Fibroblast of lung (primary cell): ENCODE results near the gene CCM2L. TPM values are rescaled to one million over a fixed set of nuclear protein-coding genes. Genes with fewer than 3 reads are reported as not detected.

ENCODE experiments used
- DNase-seq, 2 donors: peaks; one replicate each; pipeline versions ENCODE4 v3.0.0 to v3.0.0-alpha.2; 2010; ENCODE audit warnings: low read depth in 2 of 2
- H2AFZ ChIP-seq: 2 replicates; pipeline ENCODE4 v1.5.1; 2012; ENCODE audit warnings: low read length, control low read depth, inconsistent platforms
- H3K27ac ChIP-seq: 2 replicates; pipeline ENCODE4 v1.5.1; 2011; ENCODE audit warnings: low read length, control low read depth; ENCODE audit not compliant: insufficient read depth
- H3K27me3 ChIP-seq: 2 replicates; pipeline ENCODE4 v1.5.1; 2011; ENCODE audit warnings: mild to moderate bottlenecking, low read length; ENCODE audit not compliant: control insufficient read depth, insufficient read depth
- H3K36me3 ChIP-seq: 2 replicates; pipeline ENCODE4 v1.5.1; 2011; ENCODE audit warnings: low read length; ENCODE audit not compliant: control insufficient read depth, insufficient read depth
- H3K4me1 ChIP-seq: 2 replicates; pipeline ENCODE4 v1.5.1; 2011; ENCODE audit warnings: low read length; ENCODE audit not compliant: control insufficient read depth, insufficient read depth; ENCODE audit errors: extremely low read depth
- H3K4me2 ChIP-seq: 2 replicates; pipeline ENCODE4 v1.5.1; 2011; ENCODE audit warnings: low read length, control low read depth; ENCODE audit not compliant: insufficient read depth; ENCODE audit errors: extremely low read depth
- H3K4me3 ChIP-seq, 4 experiments: fragments of 200-600 bp in 1 of 4; sonication (generic) in 1 of 4; replicated peaks in 1 of 4; 2 replicates each; pipeline ENCODE4 v1.5.1; 2011 to 2016; ENCODE audit warnings: low read length in 4 of 4, low read depth in 3 of 4, mild to moderate bottlenecking in 3 of 4, control low read depth in 2 of 4, inconsistent platforms in 1 of 4, mixed read lengths in 1 of 4; ENCODE audit not compliant: insufficient read depth in 1 of 4; ENCODE audit errors: control extremely low read depth in 1 of 4
- H3K79me2 ChIP-seq: 2 replicates; pipeline ENCODE4 v1.5.1; 2012; ENCODE audit warnings: mild to moderate bottlenecking, low read length, inconsistent platforms; ENCODE audit not compliant: control insufficient read depth, insufficient read depth
- H3K9ac ChIP-seq: 2 replicates; pipeline ENCODE4 v1.5.1; 2011; ENCODE audit warnings: mild to moderate bottlenecking, low read length, control low read depth; ENCODE audit not compliant: insufficient read depth
- H3K9me3 ChIP-seq: 2 replicates; pipeline ENCODE4 v1.5.1; 2012; ENCODE audit warnings: low read depth, low read length; ENCODE audit not compliant: control insufficient read depth, insufficient read depth
- H4K20me1 ChIP-seq: 2 replicates; pipeline ENCODE4 v1.5.1; 2011; ENCODE audit warnings: low read length; ENCODE audit not compliant: control insufficient read depth, insufficient read depth; ENCODE audit errors: extremely low read depth
- CTCF ChIP-seq, 2 donors: IDR thresholded peaks in 1 of 2; conservative IDR thresholded peaks in 1 of 2; 1 replicate in 1 of 2; 2 replicates in 1 of 2; pipeline ENCODE4 v1.5.1; 2011 to 2012; ENCODE audit warnings: low read length in 2 of 2, control low read depth in 1 of 2, inconsistent platforms in 1 of 2, low read depth in 1 of 2, mild to moderate bottlenecking in 1 of 2
- EZH2 ChIP-seq: IDR thresholded peaks from 2 replicates; pipeline ENCODE4 v1.5.1; 2012; ENCODE audit warnings: low read length, control low read depth, mild to moderate bottlenecking; ENCODE audit errors: missing control alignments
- polyA plus RNA-seq, 2 donors: library from polyadenylated mRNA; depleted of rRNA in 1 of 2; stranded (reverse) in 1 of 2; unstranded in 1 of 2; fragments of >200 nt; gene quantifications; 2 replicates each; pipeline ENCODE4 v1.2.1, GENCODE V29; 2011 to 2012; ENCODE audit warnings: missing spikeins in 1 of 2
- total RNA-seq: library from RNA; depleted of rRNA; stranded (reverse); fragments of >200 nt; gene quantifications from 2 replicates; pipeline ENCODE4 v1.2.1, GENCODE V29; 2014

The CCM2L gene
- total and polyA plus RNA-seq, 2 donors (not counting 1 experiment from before 2014, with no cell fraction given), result not detected

- Histone ChIP-seq H3K27me3 (peaks cover 10% of the 10 kb centered on the region), H3K79me2 (no peaks in the 10 kb centered on the region)
Measured at GRCh38 chr20:31974296-31974695, 35.9 kb upstream of the CCM2L start.

GRCh38 chr20:31974951-31975487 lies 35.2 kb upstream of the CCM2L start:
- H3K4me3 ChIP-seq, result no peak overlapping the region
- H3K4me1 ChIP-seq, result no peaks in the 10 kb centered on the region
- no peak for TF ChIP-seq EZH2
- no peak for TF ChIP-seq CTCF (conservative IDR thresholded peaks at IDR 0.05 in 1 of 2, IDR thresholded peaks at IDR 0.05 in 1 of 2; ENCODE audit: low read depth in 1 of 2, low read length in 2 of 2)
- DNase-seq, result no peak
- H2AFZ ChIP-seq, result no peak overlapping the region
- no peak overlapping the region for H3K9ac ChIP-seq
- peaks cover 10% of the 10 kb centered on the region for H3K27me3 ChIP-seq
- H3K4me2 ChIP-seq, result no peak overlapping the region
- no peak overlapping the region for H3K27ac ChIP-seq
- H4K20me1 ChIP-seq, result no peaks in the 10 kb centered on the region
- H3K79me2 ChIP-seq, result no peaks in the 10 kb centered on the region
- H3K9me3 ChIP-seq, result no peaks in the 10 kb centered on the region
- H3K36me3 ChIP-seq, result no peaks in the 10 kb centered on the region

More at GRCh38 chr20:31974296-31974695, 35.9 kb upstream of the CCM2L start:
- no peak overlapping the region for H3K9ac ChIP-seq
- H4K20me1 ChIP-seq, result no peaks in the 10 kb centered on the region
- no peaks in the 10 kb centered on the region for H3K36me3 ChIP-seq
- no peak overlapping the region for H3K27ac ChIP-seq
- no peak for TF ChIP-seq CTCF (conservative IDR thresholded peaks at IDR 0.05 in 1 of 2, IDR thresholded peaks at IDR 0.05 in 1 of 2; ENCODE audit: low read depth in 1 of 2, low read length in 2 of 2)
- TF ChIP-seq EZH2, result no peak
- no peak for DNase-seq
- no peaks in the 10 kb centered on the region for H3K9me3 ChIP-seq
- no peaks in the 10 kb centered on the region for H3K4me1 ChIP-seq
- no peak overlapping the region for H2AFZ ChIP-seq
- H3K4me3 ChIP-seq, result no peak overlapping the region
- no peak overlapping the region for H3K4me2 ChIP-seq

- Histone ChIP-seq H3K4me1 (no peaks in the 10 kb centered on the region), H3K27ac (no peak overlapping the region), H3K9me3 (no peaks in the 10 kb centered on the region), H3K4me2 (no peak overlapping the region), H3K79me2 (no peaks in the 10 kb centered on the region), H3K36me3 (no peaks in the 10 kb centered on the region), H2AFZ (no peak overlapping the region), H3K4me3 (no peak overlapping the region), H3K27me3 (peaks cover 9% of the 10 kb centered on the region), H4K20me1 (no peaks in the 10 kb centered on the region), H3K9ac (no peak overlapping the region)
- no peak for DNase-seq
- no peak for TF ChIP-seq CTCF (conservative IDR thresholded peaks at IDR 0.05 in 1 of 2, IDR thresholded peaks at IDR 0.05 in 1 of 2; ENCODE audit: low read depth in 1 of 2, low read length in 2 of 2)
- TF ChIP-seq EZH2, result no peak
Measured at GRCh38 chr20:31975874-31976273, 34.4 kb upstream of the CCM2L start.
